Stimulated activated CD4-positive, alpha-beta T cell treated with anti-CD3 and anti-CD28 coated beads, Interleukin-2, amount 100 ng/mL, for 48 hours (primary cell): ENCODE measurements around the gene SFMBT2.
"Not testable (repeated sequence)": the region's sequence is repeated elsewhere in the genome, so short reads cannot be mapped to it uniquely, and the experiment has no call there.

Experiments
- DNase-seq, 2 donors: peaks; one replicate each; pipeline ENCODE4 v3.0.0-alpha.2; 2020

Gene SFMBT2

DNA sequence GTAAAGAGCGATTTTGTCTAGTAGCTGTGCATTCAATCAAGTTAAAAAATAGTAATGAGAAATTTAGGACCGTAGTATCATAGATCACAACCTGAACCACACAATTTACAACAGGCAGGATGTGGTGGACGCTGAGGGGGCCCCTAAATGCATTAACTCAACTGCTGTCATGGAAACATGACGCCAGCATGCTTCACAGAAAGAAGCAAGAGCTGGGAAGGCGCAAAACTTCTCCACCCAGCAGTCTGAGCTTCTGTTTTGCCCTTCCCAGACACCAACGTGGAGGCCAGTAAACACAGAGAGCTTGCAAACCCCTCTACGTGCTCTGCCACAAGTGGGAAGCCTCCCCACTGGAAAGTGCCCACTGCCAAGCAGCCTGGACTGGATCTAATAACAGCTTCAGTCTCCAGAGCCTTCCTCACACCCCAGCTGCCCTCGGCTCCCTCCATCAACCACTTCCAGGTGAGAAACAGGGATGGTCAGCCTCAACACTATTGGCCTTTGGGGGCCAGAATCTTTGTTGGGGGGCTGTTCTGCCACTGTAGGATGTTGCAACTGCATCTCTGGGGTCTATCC is 151.8 kb downstream of the SFMBT2 start:
- peak in 1 of 2 donors; percentile 33 for DNase-seq

DNA sequence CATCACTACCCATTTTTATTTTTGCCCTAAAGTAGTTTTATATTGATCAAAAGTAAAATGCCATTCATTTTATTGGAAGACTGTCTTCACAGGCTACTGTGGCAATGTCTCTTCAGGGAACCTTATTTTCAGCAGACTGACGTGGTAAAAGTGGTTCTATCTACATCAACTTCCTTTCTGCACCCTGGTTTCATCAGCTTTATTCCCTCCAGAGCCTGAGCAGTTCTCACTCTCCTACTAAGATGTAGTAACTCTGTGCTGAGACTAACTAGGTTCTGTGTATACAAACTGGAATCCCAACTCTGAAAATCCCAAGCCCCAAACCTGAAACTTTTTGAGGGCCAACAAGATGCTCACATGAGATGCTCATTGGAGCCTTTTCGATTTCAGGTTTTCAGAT is 155.3 kb downstream of the SFMBT2 start:
- DNase-seq: no peak

DNA sequence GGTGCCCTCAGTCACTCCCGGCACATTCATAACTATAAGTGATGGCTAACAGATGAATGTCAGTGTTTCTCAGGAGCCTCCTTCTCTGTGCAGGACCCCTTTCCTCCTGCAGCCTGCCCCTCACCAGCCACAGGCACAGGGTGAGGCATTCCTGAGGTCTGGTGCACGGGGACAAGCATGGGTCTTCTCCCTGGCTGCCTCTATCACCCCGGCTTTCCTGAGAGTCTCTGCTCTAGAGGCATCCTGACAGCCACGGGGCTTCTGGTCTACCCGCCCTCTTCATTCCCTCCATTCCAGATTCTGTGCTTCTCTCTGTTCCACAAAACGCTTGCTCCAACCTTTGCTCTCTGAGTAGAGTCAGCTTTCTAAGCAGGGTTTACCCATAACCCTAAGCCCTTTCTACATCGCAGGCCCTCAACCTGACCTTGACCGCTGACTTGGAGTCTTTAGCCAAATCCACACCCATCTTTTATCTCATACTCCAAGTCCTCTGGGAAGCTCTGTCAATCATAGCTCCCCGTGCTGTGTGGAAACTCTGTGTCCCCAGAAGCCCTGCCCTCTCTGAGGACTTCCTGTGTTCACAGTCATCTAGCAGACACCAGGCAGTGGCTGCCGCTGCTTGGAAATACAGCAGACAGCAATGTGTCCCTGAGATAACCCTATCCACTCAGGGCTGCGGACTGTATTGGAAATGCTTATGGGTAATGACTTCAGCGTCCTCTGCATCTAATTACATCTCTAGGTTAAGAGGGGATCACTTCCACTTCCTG is 159.0 kb downstream of the SFMBT2 start:
- no peak for DNase-seq

DNA sequence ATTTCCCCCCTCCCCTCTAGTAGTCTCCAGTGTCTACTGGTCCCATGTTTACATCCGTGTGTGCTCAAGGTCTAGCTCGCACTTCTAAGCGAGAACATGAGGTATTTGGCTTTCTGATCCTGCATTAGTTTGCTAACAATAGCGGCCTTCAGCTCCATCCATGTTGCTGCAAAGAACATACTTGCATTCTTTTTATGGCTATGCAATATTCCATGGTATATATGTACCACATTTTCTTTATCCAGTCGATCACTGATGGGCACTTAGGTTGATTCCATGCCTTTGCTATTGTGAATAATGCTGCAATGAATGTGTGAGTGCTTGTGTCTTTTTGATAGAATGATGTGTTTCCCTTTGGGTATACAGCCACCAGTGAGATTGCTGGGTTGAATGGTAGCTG is 160.6 kb downstream of the SFMBT2 start:
- no peak for DNase-seq

DNA sequence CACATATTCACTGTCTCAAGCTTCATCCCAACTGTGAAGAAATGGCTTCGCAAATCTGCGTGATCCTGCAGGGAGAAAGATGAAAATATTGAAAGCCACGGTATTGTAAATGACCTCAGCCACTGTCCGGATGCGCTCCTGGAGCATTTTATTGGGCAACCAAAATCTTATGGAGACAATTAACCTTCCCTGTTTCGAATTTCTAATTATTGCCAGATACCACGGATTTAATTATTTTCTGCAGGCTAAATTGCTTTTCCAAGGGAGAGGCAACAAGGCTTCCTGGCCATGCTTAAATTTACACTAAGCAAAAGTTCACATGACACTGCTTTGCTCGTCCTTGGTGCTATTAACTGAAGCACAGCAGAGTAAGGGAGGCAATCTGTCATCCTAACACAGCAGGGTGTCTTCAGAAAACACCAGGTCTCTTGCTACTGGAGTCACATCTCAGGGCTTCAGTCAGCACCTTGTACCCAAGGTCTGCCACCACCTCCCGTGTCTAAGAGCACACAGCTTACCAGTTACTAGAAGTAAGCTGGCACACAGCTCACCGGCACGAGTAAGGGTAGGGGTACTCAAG is 162.2 kb downstream of the SFMBT2 start:
- no peak for DNase-seq

DNA sequence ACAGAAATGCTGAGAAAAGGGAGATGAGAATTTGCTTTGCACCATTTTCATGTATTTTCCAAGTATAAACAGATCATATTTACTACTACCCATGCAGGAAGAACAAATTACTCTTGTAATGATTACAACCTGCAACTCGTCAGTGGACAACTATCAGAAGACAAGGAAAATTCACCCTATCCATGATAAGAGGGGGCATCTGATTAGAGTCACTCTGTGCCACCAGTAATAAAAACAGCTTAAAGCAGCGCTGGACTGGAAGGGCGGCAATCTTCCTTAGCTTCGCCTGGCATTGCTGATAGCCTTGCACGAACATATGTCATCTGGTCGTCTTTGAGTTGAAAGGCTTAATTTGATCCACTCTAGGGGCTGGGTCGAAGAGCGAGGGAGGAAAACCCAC is 162.7 kb downstream of the SFMBT2 start:
- DNase-seq: no peak

DNA sequence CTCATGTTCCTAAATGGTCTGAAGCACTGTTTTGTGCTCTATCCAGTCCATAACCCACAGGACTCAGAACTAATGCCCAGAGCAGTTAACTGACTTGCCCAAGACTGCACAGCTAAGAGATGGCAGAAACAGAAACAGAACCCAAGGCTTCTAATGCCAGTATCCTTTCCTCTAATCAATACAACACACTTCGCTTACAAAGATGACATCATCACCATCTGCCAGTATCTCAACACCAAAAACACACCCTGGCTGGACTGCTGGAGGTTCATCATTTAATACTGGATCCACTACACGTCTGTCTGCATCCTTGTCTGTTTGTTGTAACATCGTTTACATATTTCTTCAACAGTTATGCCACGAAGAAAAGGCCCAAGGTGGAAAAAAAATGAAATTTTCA is 165.3 kb downstream of the SFMBT2 start:
- DNase-seq: no peak

DNA sequence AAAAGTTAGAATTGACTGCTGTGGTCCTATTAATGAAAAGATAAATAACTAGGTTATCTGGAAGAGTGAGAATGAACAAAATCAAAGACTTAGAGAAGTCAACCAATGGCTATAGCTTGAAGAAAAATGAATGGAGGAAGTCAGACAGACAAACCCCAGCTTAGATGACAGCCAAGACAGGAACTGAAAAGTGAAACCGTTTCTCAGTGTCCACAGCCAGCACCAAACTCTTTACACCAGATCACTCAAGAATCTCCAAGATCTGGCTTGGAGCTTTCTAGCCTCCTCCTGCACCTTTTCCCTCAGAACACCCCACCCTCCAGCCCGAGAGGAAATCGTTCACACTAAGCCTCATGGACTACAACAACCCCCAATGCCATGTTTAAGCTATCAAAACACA is 167.0 kb downstream of the SFMBT2 start:
- no peak for DNase-seq

DNA sequence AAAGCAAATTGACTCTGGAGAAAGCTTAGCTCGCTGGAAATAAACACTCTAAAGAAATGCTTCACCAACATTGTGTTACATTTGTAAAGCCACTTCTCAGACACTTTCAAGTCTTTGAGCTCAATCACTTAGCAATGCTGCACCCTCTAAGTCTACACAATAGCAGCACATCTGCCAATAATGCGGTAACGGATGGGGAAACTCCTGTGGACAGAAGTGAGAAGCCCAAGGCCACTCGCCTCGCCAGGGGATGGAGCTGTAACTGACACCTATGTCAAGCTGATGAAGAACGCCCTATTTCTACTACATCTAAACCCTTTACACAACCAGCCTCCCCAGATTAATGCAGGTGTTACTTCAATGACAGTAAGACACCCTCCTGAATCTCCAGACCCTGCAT is 167.7 kb downstream of the SFMBT2 start:
- DNase-seq: no peak

DNA sequence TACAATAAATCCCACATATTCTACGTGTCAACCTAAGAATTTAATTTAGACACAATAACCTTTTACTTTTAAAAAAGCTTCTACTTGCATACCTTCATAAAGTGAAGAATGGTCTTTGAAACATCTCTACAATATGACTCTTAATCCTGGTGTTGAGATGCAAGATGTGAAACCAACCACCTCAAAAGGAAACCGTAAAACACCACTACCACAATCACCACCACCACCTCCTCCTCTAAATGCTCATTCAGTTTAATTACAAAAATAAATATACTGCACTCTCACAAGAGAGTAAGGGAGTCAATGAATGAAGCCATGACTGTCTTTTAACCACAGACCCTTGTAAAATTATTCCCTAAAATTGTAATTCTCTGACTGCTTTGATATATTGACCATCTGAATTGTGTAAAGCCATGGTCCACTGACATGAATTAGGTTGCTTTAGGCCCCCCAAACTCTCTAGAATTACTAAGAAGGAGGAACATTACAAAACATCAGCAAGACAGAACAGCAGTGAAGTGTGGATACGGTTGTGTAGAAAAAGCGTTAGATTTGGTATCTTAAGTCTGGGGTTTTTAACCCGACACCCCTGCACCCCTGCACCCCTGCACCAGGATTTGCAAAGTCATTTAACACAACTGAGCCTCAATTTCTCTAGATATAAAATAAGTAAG is 171.4 kb downstream of the SFMBT2 start:
- no peak for DNase-seq

DNA sequence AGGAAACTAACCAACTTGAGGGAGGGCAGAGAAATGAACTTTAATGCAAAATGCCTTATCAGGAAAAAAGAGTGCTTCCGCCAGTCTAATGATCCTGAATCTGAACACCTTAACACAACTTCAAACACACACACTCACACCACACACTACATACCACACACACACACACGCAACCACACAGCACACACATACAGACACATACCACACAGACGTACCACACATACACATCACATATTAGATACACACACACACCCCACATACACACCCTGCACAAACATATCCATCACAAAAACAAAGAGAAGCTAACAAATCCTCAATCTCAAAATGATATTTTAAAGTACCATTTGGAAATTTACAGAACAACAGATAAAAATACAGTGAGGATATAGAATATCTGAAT is 175.5 kb downstream of the SFMBT2 start:
- no peak for DNase-seq

DNA sequence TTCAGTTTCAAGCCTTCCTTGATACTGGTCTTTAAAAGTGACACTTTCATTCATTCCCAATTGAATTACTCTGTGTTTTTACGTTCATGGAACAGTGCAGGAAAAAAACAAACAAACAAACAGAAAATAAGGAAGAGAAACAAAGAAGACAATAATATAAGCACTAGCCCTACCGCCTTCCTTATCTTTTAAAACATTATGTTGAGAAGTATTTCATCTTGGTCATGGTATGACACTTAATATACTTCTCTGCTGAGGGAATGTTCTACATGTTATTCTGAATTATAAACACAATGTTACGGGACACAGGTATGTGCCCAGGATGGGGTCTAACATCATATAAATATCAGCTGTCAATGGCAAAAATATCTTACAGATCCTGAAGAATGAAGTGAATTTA is 176.7 kb downstream of the SFMBT2 start:
- no peak for DNase-seq

DNA sequence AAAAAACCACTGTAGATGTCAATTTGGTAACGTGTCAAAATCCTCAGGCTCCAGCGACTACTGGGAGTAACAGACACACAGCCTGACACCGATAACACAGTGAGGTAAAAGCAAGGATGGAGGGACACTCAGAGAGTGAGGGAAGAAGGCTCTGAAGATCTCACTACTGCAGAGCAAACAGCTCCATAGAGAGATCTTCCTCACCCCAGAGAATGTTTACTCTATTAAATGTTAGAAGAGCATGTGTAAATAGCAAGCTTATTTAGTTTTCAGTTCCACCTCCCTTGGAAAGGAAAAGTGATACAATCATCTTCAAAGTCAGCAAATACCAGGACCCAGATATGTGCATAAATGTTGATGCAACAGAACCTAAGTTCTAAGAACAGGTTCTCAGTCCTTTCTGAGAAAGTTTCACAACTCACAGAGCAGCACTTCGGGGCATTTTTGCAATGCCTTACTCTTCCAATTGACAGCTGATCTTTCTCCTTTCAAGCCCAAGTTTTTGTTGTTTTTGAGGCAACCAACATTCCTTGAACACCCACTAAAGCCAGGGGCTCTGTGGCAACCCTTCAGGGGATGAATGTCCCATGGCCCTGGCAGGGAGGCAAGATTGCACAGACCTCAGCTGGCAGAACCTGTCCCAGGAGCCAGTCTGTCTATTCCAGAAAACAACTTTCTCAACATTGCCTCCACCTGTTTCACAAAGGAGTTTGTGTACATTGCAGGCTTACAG is 177.4 kb downstream of the SFMBT2 start:
- DNase-seq: no peak

DNA sequence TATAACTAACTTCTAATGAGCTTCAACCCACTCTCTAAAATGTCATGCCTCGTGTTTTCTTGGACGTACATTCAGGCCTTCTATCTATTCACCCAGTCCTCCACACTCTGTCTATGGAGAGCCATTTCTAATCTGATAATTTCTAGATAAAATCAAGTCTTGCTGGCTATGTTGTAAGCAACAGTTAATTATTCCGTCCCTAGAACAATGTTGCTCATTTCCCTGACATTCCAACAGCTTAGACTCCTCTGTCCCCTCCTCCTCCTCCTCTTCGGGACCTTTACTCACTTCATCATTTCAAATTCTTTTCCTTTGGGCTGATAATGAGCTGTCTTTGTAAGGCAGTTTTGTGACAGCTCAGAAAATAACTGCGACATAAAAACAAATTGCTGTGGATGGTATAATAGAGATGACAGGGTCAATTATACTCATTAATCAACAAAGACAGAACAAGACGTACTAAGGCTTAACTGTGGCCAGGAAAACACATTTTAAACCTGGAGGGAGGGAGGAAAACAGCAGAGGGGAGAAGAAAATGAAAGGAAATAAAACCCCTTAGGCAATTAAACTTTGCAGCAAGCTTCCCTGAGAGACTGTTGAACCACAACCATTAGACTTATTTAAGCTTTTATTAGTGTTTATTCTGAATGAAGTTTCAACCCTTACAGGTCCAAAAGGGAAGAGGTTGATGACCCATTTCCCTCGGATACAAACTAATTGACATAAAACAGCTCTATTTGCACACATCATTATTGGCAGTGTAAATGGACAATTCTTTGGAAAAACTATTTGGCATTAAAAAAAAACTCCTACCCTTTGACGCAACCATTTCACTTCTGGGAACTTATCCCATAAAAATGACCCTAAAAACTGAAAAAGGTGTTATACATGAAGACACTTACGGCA is 179.1 kb downstream of the SFMBT2 start:
- no peak for DNase-seq

DNA sequence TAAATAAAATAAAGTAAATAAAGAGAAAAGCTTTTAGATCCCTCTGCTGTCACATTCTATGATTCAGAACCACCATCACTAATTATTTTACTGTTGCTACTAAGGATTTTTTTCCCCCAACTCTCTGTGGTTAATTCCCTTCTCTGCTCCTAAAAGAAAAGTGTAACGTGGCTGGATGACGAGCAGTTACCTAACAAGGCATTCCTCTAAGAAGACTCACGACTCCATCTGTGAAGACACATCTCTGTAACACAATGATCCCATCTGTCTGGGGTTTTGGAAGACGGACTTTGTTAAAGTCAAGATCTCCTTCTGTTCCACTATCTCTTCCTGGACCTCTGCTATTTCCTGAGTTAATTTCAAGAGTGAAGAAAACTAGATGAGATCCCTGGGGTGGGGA is 179.9 kb downstream of the SFMBT2 start:
- no peak for DNase-seq

DNA sequence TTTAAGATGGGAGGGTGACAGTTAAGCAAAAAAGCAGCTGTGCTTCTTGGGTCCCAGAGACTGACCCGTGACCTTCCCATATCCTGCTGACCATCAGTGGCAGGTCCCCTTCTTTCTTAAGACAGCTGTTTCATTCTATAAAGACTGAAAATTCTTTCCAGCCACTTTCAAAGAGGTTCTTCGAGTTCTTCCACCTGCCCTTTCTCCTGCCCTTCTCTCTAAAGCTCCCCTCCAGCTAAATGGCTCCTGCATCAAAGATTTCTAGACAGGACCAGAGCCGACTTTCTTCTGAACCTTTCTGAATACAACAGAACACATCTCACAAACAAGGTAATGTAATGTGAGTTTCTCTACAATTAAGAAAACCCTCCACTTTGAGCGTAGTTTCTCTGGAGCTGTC is 180.8 kb downstream of the SFMBT2 start:
- no peak for DNase-seq

DNA sequence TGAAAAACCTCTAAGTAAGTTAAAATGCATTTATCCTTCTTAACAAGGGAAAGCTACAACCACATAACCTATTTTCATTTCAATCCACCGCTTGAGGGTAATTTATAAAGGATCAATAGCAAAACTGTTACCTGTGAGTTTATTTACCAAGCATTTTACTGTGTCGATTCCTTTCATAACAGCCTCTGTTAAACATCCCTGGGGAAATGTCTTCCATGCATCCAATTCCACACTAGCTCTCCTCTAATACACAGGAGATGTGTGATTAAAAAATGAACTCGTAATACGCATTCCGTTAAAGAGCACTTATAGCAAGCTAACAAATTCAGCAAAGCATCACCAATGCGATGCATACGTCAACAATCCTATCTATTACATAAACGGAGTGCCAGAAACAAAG is 185.7 kb downstream of the SFMBT2 start:
- DNase-seq: no peak

DNA sequence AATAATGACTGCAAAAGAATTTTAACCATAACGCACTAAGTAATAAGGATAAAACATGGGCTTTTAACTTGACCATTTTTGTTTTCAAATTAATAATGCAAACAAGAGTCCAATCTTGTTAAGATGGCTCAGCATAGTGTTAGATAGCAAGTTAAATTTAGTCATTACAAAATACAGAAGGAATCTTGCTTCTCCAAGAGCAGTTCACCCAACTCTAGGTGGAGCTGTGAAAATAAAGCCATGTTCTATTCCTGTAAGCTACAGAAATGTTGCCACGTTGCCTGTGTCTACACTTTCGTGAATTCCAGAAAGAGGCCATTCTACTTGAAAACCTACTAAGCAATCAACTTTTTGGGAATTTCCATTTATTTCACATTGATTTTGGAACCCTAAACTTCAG is 191.9 kb downstream of the SFMBT2 start:
- no peak for DNase-seq

DNA sequence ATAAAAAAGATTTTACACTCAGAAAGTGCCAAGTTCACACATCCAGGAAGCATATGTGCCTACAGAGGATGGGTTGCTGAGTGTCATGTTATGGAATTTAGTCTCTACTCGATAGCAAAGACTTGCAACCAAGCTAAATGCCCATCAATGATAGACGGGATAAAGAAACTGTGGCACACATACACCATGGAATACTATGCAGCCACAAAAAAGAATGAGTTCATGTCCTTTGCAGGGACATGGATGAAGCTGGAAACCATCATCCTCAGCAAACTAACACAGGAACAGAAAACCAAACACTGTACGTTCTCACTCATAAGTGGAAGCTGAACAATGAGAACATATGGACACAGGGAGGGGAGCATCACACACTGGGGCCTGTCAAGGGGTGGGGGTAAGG is 198.1 kb downstream of the SFMBT2 start:
- not testable (repeated sequence) for DNase-seq

DNA sequence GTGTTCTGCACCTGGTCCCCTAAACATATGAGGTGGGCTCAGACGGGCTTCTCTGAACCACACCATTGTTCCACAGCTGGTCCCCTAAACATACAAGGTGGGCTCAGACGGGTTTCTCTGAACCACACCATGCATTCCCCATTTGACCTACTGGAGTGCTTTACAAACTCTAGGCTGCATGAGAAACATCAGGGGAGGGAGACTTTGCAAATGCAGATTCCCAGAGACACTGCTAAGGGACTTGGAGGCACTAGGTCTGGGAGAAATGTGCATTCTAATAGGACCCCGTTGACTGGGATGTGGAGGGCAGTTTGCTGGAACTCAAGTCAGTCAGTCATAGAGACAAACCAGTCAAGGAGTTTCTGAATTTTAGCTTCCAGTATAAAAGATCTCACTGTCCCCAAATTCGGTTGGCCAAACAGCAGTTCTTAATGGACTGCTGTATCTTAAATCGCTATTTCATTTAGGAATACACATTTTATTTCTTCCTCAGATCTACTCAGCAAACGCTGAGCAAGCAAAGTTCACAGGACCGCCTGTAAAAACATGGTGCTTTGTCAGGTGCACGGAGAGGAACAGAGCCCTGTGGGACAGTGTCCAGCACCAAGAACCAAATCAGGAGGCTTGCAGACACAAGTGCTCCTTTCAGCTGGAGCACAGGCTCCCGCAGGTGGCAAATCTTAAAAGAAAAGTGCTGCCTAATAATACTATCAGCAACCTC is 198.8 kb downstream of the SFMBT2 start:
- no peak for DNase-seq

DNA sequence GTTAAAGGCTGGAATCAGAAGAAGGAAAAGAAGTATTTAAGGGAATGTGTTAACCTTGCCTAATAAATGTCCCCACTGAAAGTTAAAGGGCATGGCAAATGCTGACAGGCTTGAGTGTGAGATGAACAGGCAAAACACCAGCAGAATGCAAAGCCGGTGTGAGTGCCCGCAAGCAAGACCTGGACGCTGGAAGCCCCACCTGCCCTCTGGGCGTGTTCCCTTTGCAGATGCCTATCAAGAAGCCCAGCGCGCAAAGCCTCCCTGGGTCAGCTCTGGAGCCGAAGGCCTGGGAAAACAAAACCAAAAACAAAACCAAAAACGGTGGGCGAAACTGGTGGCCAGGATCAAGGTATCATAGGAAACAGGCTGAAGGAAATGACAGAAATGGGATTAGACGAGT is 200.3 kb downstream of the SFMBT2 start:
- no peak for DNase-seq

DNA sequence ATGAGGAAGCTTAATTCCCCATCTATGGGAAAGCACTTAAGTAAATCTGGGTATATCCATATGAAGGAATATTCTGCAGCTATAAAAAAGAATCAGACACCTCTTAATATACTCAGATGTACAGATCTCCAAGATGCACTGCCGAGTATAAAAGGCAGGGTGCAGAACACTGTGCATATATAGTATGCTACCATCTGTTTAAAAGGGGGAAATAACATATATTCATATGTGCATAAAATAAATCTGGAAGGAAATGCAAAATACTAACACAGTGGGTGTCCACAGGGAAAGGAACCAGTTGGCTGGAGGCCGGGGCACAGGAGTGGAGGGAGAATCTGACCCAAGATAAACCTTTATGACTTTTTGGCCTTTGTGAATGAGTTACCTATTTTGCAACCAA is 201.4 kb downstream of the SFMBT2 start:
- no peak for DNase-seq
